ENCODE data around the gene CDSN.

Gene CDSN

DNA sequence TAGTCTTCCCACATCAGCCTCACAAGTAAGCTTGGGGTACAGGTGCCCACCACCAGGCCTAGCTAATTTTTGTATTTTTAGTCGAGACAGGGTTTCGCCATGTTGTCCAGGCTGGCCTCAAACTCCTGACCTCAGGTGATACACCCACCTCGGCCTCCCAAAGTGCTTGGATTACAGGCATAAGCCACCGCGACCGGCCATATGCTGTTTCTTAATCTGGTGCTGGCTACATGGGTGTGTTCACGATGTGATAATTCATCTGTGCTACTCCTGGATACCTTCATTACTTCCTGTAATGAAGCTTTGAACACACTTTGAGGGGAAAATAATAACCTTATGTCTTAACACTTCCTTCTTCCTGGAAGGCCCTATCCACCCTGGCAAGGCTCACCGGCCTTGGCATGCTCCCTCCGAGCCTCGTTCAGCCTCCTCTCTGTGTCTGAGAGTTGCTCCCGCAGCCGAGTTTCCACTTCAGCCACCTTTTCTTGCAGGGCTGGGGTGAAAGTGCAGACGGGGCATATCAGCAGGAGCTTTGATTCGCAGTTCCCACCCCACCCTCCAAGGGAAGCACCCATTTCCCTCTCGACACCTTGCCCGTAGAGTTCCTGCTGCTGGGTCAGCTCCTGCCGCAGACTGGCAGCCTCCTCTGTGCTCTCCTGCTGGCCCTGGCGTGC is 24.2 kb upstream of the CDSN start:
- no peak for DNase-seq

GRCh38 chr6:31143148-31143547 is 22.9 kb upstream of the CDSN start:
- peak; percentile 69 for DNase-seq

- DNase-seq, result no peak
Measured at GRCh38 chr6:31142361-31142761, 22.1 kb upstream of the CDSN start.

GRCh38 chr6:31140643-31141042 is 20.4 kb upstream of the CDSN start:
- DNase-seq, result no peak

DNA sequence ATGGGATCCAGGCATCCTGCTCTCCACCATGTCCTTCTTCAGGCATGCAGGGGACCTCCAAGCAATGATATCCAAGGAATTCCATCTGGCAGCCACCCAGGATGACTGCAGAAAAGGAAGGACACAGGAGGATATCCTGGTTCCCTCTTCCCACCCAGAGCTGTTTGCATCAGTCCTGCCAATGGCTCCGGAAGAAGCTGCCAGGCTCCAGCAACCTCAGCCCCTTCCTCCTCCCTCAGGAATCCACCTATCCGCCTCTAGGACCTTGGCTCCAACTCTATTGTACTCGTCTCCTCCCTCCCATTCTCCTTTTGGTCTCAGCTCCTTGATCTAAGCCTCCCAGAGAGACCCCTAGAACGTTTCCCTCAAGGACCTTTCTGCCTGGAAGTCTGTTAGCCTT is 19.4 kb upstream of the CDSN start:
- no peak for DNase-seq

- no peak for DNase-seq
Measured at GRCh38 chr6:31138982-31139381, 18.7 kb upstream of the CDSN start, which contains the start of gene PSORS1C2. PSORS1C2 (minus strand) TSS chr6:31139066; CDS start chr6:31139026, 40 bp downstream.

DNA sequence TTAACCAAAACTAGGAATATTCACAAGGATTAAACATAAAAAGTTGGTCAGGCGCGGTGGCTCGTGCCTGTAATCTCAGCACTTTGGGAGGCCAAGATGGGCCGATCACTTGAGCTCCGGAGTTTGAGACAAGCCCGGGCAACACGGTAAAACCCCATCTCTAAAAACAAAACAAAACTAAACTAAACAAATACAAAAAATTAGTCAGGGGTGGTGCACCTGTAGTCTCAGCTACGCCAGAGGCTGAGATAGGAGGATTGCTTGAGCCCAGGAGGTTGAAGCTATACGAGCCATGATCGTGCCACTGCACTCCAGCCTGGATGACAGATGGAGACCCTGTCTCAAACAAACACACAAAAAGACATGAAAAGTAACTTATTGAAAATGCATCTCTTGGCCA is 15.5 kb upstream of the CDSN start:
- no peak for DNase-seq

- DNase-seq, result no peak
Measured at GRCh38 chr6:31132806-31133205, 12.6 kb upstream of the CDSN start.

DNA sequence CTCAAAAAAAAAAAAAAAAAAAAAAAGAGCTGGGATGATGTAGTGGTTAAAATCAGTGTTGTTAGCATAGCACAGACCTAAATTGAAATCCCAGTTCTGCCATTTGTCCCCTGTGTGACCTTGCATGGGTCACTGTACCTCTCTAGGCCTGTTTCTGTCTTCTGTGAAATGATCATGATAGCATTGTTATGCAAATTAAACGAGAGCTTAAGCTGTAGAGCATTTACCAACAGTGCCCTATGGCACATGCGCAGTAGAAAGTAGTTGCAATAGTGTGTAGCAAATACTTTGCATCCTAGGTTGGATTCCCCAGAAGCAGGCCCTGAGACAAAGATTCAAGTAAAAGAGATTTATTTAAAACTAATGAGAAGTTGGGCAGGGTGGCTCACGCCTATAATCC is 11.3 kb upstream of the CDSN start:
- DNase-seq, result no peak

DNA sequence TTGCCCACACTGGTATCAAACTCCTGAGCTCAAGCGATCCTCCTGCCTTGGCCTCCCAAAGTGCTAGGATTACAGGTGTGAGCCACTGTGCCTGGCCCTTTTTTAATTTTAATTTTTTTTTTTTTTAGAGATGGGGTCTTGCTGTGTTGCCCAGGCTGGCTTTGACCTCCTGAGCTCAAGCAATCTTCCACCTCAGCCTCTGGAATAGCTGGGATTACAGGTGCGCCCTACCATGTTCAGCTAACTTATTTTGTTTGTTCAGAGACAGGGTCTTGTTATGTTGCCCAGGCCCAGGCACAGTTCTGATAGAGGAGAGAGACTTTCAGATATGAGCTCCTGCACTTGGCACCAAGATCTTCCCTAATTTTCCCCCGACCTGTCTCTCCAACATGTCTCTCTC is 10.5 kb upstream of the CDSN start:
- no peak for DNase-seq

- DNase-seq, result no peak
Measured at GRCh38 chr6:31129130-31129529, 8.9 kb upstream of the CDSN start.

GRCh38 chr6:31128093-31128676 is 7.9 kb upstream of the CDSN start:
- DNase-seq, result no peak

DNA sequence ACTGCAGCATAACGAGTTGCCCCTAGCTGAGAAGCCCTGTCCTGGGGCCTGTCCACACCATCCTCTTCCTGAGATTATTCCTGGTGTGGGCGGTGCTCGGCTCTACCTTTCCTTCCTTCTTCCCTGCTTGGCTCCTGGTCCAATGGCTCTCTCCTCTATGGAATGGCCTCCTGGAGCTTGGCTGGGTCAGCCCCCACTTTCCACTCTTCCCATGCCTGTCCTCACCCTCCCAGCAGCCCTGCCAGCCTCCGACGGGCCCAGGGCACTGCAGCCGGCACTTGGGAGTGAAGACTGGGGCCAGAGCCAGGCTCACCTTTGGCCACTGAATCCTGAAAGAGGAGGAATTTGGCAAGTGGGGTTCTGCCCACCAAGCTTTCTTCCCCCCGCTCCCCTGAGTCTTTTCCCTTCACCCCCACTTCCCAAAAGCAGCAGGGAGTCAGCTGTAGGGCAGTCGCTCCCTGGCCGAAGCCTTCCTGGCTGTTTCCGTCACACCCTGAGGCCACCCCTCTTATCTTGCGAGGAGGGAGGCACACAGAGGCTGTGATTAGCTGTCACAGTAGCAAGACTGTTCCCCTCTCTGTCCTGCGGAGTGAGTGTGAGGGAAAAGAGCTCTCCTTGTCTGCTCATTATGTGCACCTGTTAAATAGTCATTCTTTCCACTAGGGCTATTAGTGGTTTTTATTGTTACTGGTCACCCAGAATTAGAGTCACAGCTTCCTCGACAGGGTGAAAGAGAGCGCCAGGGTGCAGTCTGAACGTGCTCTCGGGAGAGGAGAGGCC is 6.3 kb upstream of the CDSN start:
- DNase-seq, result peak; percentile 13

DNA sequence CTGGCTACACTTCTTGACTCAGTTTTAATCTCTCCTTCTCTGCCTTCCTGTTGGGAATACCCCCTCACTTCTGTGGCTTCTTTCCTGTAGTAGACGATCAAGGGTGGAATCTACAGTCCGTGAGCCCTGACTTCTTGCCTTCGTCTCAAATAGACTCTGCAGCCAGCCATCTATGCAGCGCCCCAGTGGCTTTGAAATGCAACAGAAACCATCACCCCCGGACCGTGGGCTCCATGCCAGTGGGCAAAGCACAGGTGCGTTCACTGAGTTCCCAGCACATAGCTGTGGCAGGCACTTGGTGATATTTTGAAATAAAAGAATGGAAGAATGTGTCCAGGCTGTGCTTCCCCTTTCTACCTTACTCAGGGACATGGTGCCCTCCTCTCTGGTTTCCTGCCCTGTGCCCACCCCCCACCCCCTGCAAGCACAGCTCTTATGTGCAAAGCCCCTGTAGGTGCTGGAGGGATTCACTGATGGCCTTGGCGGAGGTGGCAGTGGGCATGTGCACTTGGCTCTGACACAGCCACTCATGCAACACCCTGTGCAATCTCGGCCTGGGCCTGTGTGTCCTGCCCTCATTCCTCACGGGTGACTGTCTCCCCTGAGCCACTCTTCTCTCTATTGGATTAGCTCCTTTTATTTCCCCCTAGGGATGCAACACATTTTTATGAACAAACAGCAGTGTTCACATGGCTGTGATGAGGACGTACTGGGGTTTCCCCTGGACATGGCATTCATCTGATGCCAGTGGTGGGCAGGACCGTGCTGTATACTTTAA is 5.5 kb upstream of the CDSN start:
- DNase-seq, result no peak

DNA sequence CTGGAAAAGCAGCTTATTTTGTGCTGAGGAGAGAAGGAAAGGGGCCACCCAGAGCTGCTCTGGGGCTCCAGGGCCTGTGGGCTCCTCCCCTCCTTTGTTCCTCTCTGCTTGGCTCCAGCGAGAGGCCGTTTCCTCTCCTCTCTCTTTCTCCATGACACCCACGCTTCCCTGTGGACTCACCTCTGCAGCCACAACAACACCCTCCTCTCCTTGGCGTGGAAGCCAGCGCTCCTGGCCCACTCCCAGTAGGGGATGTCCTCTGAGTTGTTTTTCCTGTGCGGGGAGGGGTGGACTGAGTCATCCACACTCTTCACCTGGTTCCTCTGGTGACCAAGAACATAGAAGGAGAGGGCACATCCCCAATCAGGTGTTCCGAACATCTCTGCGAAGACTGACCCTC is 4.9 kb upstream of the CDSN start:
- DNase-seq, result peak; percentile 77

- DNase-seq, result peak; percentile 83
Measured at GRCh38 chr6:31122791-31123706, 2.8 kb upstream of the CDSN start.

- DNase-seq, result no peak
Measured at GRCh38 chr6:31121131-31121790, 1.0 kb upstream of the CDSN start.

DNA sequence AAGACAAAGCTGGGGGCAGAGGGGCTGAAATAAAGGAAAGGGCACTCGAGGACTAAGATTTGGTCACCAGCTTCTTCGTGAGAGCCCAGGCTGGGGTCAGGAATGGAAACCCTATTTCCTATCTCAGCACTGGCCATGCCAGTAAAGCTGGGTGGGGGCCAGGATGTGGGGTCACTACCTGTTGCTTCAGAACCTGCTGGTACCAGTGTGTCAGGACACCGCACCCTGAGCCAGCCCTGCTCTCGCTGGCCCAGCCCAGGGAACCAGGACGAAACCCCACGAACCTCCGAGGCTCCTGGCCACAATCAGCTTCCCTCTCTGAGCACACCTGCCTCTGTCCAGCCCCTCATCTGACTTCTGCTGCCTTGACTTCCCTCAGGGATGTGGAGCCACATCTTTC is 2.1 kb downstream of the CDSN start:
- no peak for DNase-seq

- no peak for DNase-seq
Measured at GRCh38 chr6:31116661-31117385, 3.4 kb downstream of the CDSN start.

GRCh38 chr6:31115941-31116560 is 4.2 kb downstream of the CDSN start:
- DNase-seq, result no peak
